GM19455 (cell line): ENCODE results near the gene TMEM234.

ENCODE experiments used
- ATAC-seq: cut with Tn5 transposase; IDR thresholded peaks from one replicate; pipeline ENCODE4 v1.9.1; 2021; ENCODE audit not compliant: unreplicated experiment

TMEM234 gene

GRCh38 chr1:32201011-32201855 is 20.9 kb downstream of the TMEM234 start:
- ATAC-seq, result no peak

- no peak for ATAC-seq
Observed at GRCh38 chr1:32200226-32201010, 21.7 kb downstream of the TMEM234 start, which contains the start of gene CCDC28B. TSS of gene CCDC28B (plus strand) at chr1:32200595. CDS start at chr1:32201936, 1,341 bp downstream.

- no peak for ATAC-seq
Observed at GRCh38 chr1:32199717-32200072, 22.5 kb downstream of the TMEM234 start.

- no peak for ATAC-seq
Observed at GRCh38 chr1:32199043-32199716, 23.0 kb downstream of the TMEM234 start.

- ATAC-seq, result no peak
Observed at GRCh38 chr1:32198237-32199042, 23.7 kb downstream of the TMEM234 start.

- ATAC-seq, result no peak
Observed at GRCh38 chr1:32197837-32198236, 24.3 kb downstream of the TMEM234 start.

GRCh38 chr1:32197074-32197473 is 25.1 kb downstream of the TMEM234 start:
- no peak for ATAC-seq

- no peak for ATAC-seq
Observed at GRCh38 chr1:32195972-32196823, 26.0 kb downstream of the TMEM234 start.

GRCh38 chr1:32195531-32195930 is 26.6 kb downstream of the TMEM234 start:
- ATAC-seq, result no peak

GRCh38 chr1:32194984-32195383 is 27.2 kb downstream of the TMEM234 start:
- no peak for ATAC-seq

- ATAC-seq, result no peak
Observed at GRCh38 chr1:32192220-32192948, 29.8 kb downstream of the TMEM234 start.

GRCh38 chr1:32187850-32188249 is 34.3 kb downstream of the TMEM234 start:
- no peak for ATAC-seq

- ATAC-seq, result no peak
Observed at GRCh38 chr1:32186491-32186890, 35.7 kb downstream of the TMEM234 start.

GRCh38 chr1:32186077-32186476 is 36.1 kb downstream of the TMEM234 start:
- no peak for ATAC-seq

- no peak for ATAC-seq
Observed at GRCh38 chr1:32184650-32185049, 37.5 kb downstream of the TMEM234 start.

- no peak for ATAC-seq
Observed at GRCh38 chr1:32182060-32182459, 40.1 kb downstream of the TMEM234 start.

- ATAC-seq, result no peak
Observed at GRCh38 chr1:32181563-32181962, 40.6 kb downstream of the TMEM234 start.

GRCh38 chr1:32181065-32181464 is 41.1 kb downstream of the TMEM234 start:
- no peak for ATAC-seq
